ENCODE results near the gene TSHZ2.

TSHZ2 gene

GRCh38 chr20:52954849-52955248 lies 17.3 kb upstream of the TSHZ2 start:
- Histone ChIP-seq H3K4me3 (replicated peaks; ENCODE audit: low read depth, low read length) (no peak overlapping the region), H3K36me3 (ENCODE audit: control insufficient read depth, insufficient read depth, low read length) (no peaks in the 10 kb centered on the region), H3K27me3 (replicated peaks; ENCODE audit: control insufficient read depth, insufficient read depth, low read length) (no peaks in the 10 kb centered on the region)
- TF ChIP-seq, protein P1, sequence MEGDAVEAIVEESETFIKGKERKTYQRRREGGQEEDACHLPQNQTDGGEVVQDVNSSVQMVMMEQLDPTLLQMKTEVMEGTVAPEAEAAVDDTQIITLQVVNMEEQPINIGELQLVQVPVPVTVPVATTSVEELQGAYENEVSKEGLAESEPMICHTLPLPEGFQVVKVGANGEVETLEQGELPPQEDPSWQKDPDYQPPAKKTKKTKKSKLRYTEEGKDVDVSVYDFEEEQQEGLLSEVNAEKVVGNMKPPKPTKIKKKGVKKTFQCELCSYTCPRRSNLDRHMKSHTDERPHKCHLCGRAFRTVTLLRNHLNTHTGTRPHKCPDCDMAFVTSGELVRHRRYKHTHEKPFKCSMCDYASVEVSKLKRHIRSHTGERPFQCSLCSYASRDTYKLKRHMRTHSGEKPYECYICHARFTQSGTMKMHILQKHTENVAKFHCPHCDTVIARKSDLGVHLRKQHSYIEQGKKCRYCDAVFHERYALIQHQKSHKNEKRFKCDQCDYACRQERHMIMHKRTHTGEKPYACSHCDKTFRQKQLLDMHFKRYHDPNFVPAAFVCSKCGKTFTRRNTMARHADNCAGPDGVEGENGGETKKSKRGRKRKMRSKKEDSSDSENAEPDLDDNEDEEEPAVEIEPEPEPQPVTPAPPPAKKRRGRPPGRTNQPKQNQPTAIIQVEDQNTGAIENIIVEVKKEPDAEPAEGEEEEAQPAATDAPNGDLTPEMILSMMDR (IDR thresholded peaks at IDR 0.05; ENCODE audit: insufficient read depth, low read length, poor library complexity, severe bottlenecking): no peak
- DNase-seq (ENCODE audit: extremely low read depth, insufficient read length): no peak

- no peaks in the 10 kb centered on the region for H3K36me3 ChIP-seq (ENCODE audit: control insufficient read depth, insufficient read depth, low read length)
- no peak for DNase-seq (ENCODE audit: extremely low read depth, insufficient read length)
- H3K4me3 ChIP-seq (replicated peaks; ENCODE audit: low read depth, low read length): no peak overlapping the region
- TF ChIP-seq, protein P1 (IDR thresholded peaks at IDR 0.05; ENCODE audit: insufficient read depth, low read length, poor library complexity, severe bottlenecking): no peak
- H3K27me3 ChIP-seq (replicated peaks; ENCODE audit: control insufficient read depth, insufficient read depth, low read length): no peaks in the 10 kb centered on the region; the same call in none of the 2 replicates
Measured at GRCh38 chr20:52958211-52958610, 13.9 kb upstream of the TSHZ2 start.

DNA sequence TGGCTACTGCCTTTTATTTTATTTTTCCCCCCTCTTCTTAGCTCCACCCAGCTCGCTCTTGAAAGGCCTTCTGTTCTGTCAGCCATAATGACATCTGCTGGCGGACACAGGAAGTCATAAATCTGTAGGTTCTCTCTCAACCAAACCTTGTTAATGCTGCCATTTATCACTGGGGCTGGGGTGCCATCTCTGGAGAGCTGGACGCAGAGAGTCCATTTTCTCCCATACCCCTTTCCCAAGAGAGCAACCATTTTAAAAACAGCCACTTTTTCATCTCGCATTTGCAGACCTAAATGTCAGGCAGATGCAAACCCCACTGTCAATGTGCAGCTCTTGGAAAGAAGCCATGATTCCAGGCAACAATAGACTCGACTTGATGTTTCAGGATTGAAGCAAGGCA lies 13.0 kb upstream of the TSHZ2 start:
- TF ChIP-seq, protein P1 (IDR thresholded peaks at IDR 0.05; ENCODE audit: insufficient read depth, low read length, poor library complexity, severe bottlenecking): no peak
- Histone ChIP-seq H3K36me3 (ENCODE audit: control insufficient read depth, insufficient read depth, low read length) (no peaks in the 10 kb centered on the region), H3K4me3 (replicated peaks; ENCODE audit: low read depth, low read length) (no peak overlapping the region), H3K27me3 (replicated peaks; ENCODE audit: control insufficient read depth, insufficient read depth, low read length) (no peaks in the 10 kb centered on the region; the same call in none of the 2 replicates)
- DNase-seq (ENCODE audit: extremely low read depth, insufficient read length): no peak

GRCh38 chr20:52962183-52962582 lies 10.0 kb upstream of the TSHZ2 start:
- Histone ChIP-seq H3K36me3 (ENCODE audit: control insufficient read depth, insufficient read depth, low read length) (no peaks in the 10 kb centered on the region), H3K27me3 (replicated peaks; ENCODE audit: control insufficient read depth, insufficient read depth, low read length) (no peaks in the 10 kb centered on the region; the same call in none of the 2 replicates), H3K4me3 (replicated peaks; ENCODE audit: low read depth, low read length) (no peak overlapping the region)
- no peak for DNase-seq (ENCODE audit: extremely low read depth, insufficient read length)
- TF ChIP-seq, protein P1 (IDR thresholded peaks at IDR 0.05; ENCODE audit: insufficient read depth, low read length, poor library complexity, severe bottlenecking): no peak

DNA sequence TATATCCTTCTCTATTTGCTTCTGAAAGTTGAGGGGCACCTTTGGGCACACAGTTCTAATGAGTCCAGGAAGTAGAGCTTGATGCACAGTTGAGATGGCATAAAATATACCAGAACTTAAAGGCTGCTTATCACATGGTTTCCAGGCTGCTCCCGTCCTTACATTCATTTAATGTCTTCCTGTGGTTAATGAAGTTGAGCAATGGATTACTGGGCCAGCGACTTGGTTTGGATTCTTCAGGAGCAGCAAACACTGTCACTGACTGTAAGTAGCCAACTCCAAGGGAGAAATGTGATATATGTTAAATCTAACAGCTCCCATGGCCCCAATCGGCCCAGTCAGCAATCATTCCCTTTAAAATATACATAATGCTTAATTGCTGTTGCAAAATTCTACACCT lies 9.0 kb upstream of the TSHZ2 start:
- no peak overlapping the region for H3K4me3 ChIP-seq (replicated peaks; ENCODE audit: low read depth, low read length)
- no peaks in the 10 kb centered on the region; the same call in none of the 2 replicates for H3K27me3 ChIP-seq (replicated peaks; ENCODE audit: control insufficient read depth, insufficient read depth, low read length)
- H3K36me3 ChIP-seq (ENCODE audit: control insufficient read depth, insufficient read depth, low read length): no peaks in the 10 kb centered on the region
- TF ChIP-seq, protein P1 (IDR thresholded peaks at IDR 0.05; ENCODE audit: insufficient read depth, low read length, poor library complexity, severe bottlenecking): no peak
- no peak for DNase-seq (ENCODE audit: extremely low read depth, insufficient read length)

- no peaks in the 10 kb centered on the region; the same call in none of the 2 replicates for H3K27me3 ChIP-seq (replicated peaks; ENCODE audit: control insufficient read depth, insufficient read depth, low read length)
- no peaks in the 10 kb centered on the region for H3K36me3 ChIP-seq (ENCODE audit: control insufficient read depth, insufficient read depth, low read length)
- TF ChIP-seq, protein P1 (IDR thresholded peaks at IDR 0.05; ENCODE audit: insufficient read depth, low read length, poor library complexity, severe bottlenecking): no peak
- H3K4me3 ChIP-seq (replicated peaks; ENCODE audit: low read depth, low read length): no peak overlapping the region
- DNase-seq (ENCODE audit: extremely low read depth, insufficient read length): no peak
Measured at GRCh38 chr20:52964131-52964530, 8.0 kb upstream of the TSHZ2 start.
